IMR-90 (cell line): ENCODE results near the gene TRIM32. TPM values are rescaled to one million over a fixed set of nuclear protein-coding genes. Genes with fewer than 3 reads are reported as not detected.

Experiments used
- ATAC-seq: fragments of 200-7000 bp; cut with Tn5 transposase; 2 replicates; pipeline ENCODE4 v1.9.1; 2020; ENCODE audit warnings: low read depth, mild to moderate bottlenecking, moderate library complexity
- BruUV-seq: library from RNA; stranded (reverse); fragments of 400-500 nt; replicated peaks from 2 replicates; lab custom pipeline; 2021; lab: Mats Ljungman, UMichigan
- CTCF ChIA-PET: fragments of 300-600 bp; formaldehyde crosslinking; extraction: SDS; loops from one replicate; lab custom pipeline; 2021; ENCODE audit warnings: antibody characterized with exemption; lab: Yijun Ruan, JAX
- POLR2A ChIA-PET: fragments of 300-600 bp; sonication (Branson Sonifier 250); formaldehyde crosslinking; loops from one replicate; lab custom pipeline; 2022; ENCODE audit warnings: antibody characterized with exemption; ENCODE audit not compliant: unreplicated experiment; lab: Charles Lee
- DNase-seq: peaks from one replicate; pipeline ENCODE4 v3.0.0; 2013
- H2AFZ ChIP-seq: replicated peaks from 2 replicates; pipeline ENCODE3; 2013; ENCODE audit warnings: low read length, mild to moderate bottlenecking; ENCODE audit not compliant: poor library complexity
- H2AK5ac ChIP-seq: 2 replicates; pipeline ENCODE4 v1.6.1; 2013; ENCODE audit warnings: low read depth, low read length, inconsistent platforms
- H2AK9ac ChIP-seq: replicated peaks from 2 replicates; pipeline ENCODE3; 2013; ENCODE audit warnings: mild to moderate bottlenecking, low read depth, low read length, moderate library complexity; ENCODE audit not compliant: poor library complexity
- H2BK120ac ChIP-seq: 2 replicates; pipeline ENCODE4 v1.6.1; 2013; ENCODE audit warnings: low read depth, low read length, inconsistent platforms
- H2BK15ac ChIP-seq: 3 replicates; pipeline ENCODE4 v1.6.1; 2013; ENCODE audit warnings: low read depth, low read length, inconsistent platforms
- H2BK20ac ChIP-seq: 2 replicates; pipeline ENCODE4 v1.6.1; 2013; ENCODE audit warnings: low read depth, mild to moderate bottlenecking, inconsistent platforms, low read length, moderate library complexity
- H2BK5ac ChIP-seq: 2 replicates; pipeline ENCODE4 v1.6.1; 2013; ENCODE audit warnings: mild to moderate bottlenecking, low read depth, low read length, inconsistent platforms; ENCODE audit not compliant: poor library complexity, severe bottlenecking
- H3K14ac ChIP-seq: replicated peaks from 2 replicates; pipeline ENCODE4 v1.6.1; 2013; ENCODE audit warnings: low read depth, low read length, inconsistent platforms
- H3K18ac ChIP-seq: 2 replicates; pipeline ENCODE4 v1.6.1; 2013; ENCODE audit warnings: low read depth, low read length, control low read depth
- H3K23ac ChIP-seq: 2 replicates; pipeline ENCODE4 v1.6.1; 2013; ENCODE audit warnings: low read depth, low read length, inconsistent platforms
- H3K27ac ChIP-seq: 2 replicates; pipeline ENCODE4 v1.5.1; 2013; ENCODE audit warnings: mild to moderate bottlenecking, control low read depth, low read length; ENCODE audit not compliant: insufficient read depth
- H3K27me3 ChIP-seq: 2 replicates; pipeline ENCODE4 v1.6.1; 2013; ENCODE audit warnings: low read length; ENCODE audit not compliant: control insufficient read depth, insufficient read depth
- H3K36me3 ChIP-seq: 2 replicates; pipeline ENCODE4 v1.6.1; 2013; ENCODE audit warnings: low read length, mixed read lengths; ENCODE audit not compliant: control insufficient read depth, insufficient read depth
- H3K4ac ChIP-seq: 2 replicates; pipeline ENCODE4 v1.6.1; 2013; ENCODE audit warnings: low read depth, low read length, inconsistent platforms
- H3K4me1 ChIP-seq: 2 replicates; pipeline ENCODE4 v1.6.1; 2013; ENCODE audit warnings: low read length, mixed read lengths; ENCODE audit not compliant: control insufficient read depth, insufficient read depth
- H3K4me2 ChIP-seq: 2 replicates; pipeline ENCODE4 v1.6.1; 2013; ENCODE audit warnings: low read depth, mild to moderate bottlenecking, control low read depth, low read length, moderate library complexity
- H3K4me3 ChIP-seq: 2 replicates; pipeline ENCODE4 v1.5.1; 2013; ENCODE audit warnings: low read depth, mild to moderate bottlenecking, control low read depth, low read length, moderate library complexity; ENCODE audit not compliant: insufficient read depth
- H3K56ac ChIP-seq: 2 replicates; pipeline ENCODE4 v1.6.1; 2013; ENCODE audit warnings: low read length, inconsistent platforms; ENCODE audit not compliant: insufficient read depth; ENCODE audit errors: extremely low read depth
- H3K79me1 ChIP-seq, 2 experiments: 2 replicates each; pipeline ENCODE4 v1.6.1; 2013; ENCODE audit warnings: low read length in 2 of 2, inconsistent platforms in 1 of 2, low read depth in 1 of 2
- H3K9ac ChIP-seq: 2 replicates; pipeline ENCODE4 v1.6.1; 2013; ENCODE audit warnings: low read depth, low read length, control low read depth
- H3K9me1 ChIP-seq: 2 replicates; pipeline ENCODE4 v1.6.1; 2013; ENCODE audit warnings: low read length, inconsistent platforms; ENCODE audit not compliant: insufficient read depth
- H3K9me3 ChIP-seq: 2 replicates; pipeline ENCODE4 v1.6.1; 2013; ENCODE audit warnings: low read length; ENCODE audit not compliant: control insufficient read depth, insufficient read depth
- H4K20me1 ChIP-seq: 2 replicates; pipeline ENCODE4 v1.6.1; 2013; ENCODE audit warnings: low read length, inconsistent platforms; ENCODE audit not compliant: insufficient read depth
- H4K5ac ChIP-seq: 2 replicates; pipeline ENCODE4 v1.6.1; 2013; ENCODE audit warnings: mild to moderate bottlenecking, low read depth, low read length, control low read depth
- H4K8ac ChIP-seq, 2 experiments: 2 replicates each; pipeline ENCODE4 v1.6.1; 2013; ENCODE audit warnings: low read depth in 2 of 2, low read length in 2 of 2, control low read depth in 1 of 2, inconsistent platforms in 1 of 2
- H4K91ac ChIP-seq: 2 replicates; pipeline ENCODE4 v1.6.1; 2013; ENCODE audit warnings: low read depth, low read length, inconsistent platforms; ENCODE audit not compliant: insufficient read depth
- BHLHE40 ChIP-seq: fragments of 150-350 bp; IDR thresholded peaks from 2 replicates; pipeline ENCODE4 v1.6.1; 2016; ENCODE audit warnings: mild to moderate bottlenecking, low read depth, low read length
- CEBPB ChIP-seq: IDR thresholded peaks from 2 replicates; pipeline ENCODE4 v1.6.1; 2012; ENCODE audit warnings: low read depth, low read length, improper control_type of control experiment
- CHD1 ChIP-seq: IDR thresholded peaks from 2 replicates; pipeline ENCODE4 v1.6.1; 2012; ENCODE audit warnings: low read depth, low read length, improper control_type of control experiment
- CTCF ChIP-seq: conservative IDR thresholded peaks from 2 replicates; pipeline ENCODE4 v1.5.1; 2012; ENCODE audit warnings: mild to moderate bottlenecking, low read depth, low read length, improper control_type of control experiment
- ELK1 ChIP-seq: fragments of 150-350 bp; IDR thresholded peaks from 2 replicates; pipeline ENCODE4 v1.6.1; 2016; ENCODE audit warnings: low read depth, mild to moderate bottlenecking, low read length, moderate library complexity, borderline replicate concordance
- FOS ChIP-seq: fragments of 150-350 bp; IDR thresholded peaks from 2 replicates; pipeline ENCODE4 v1.6.1; 2016; ENCODE audit warnings: low read depth, low read length
- MAFK ChIP-seq: IDR thresholded peaks from 2 replicates; pipeline ENCODE4 v1.6.1; 2012; ENCODE audit warnings: low read depth, low read length, improper control_type of control experiment
- MAZ ChIP-seq: IDR thresholded peaks from 2 replicates; pipeline ENCODE4 v1.6.1; 2012; ENCODE audit warnings: low read depth, mild to moderate bottlenecking, low read length, improper control_type of control experiment, moderate library complexity, borderline replicate concordance
- MXI1 ChIP-seq: IDR thresholded peaks from 2 replicates; pipeline ENCODE4 v1.6.1; 2012; ENCODE audit warnings: low read depth, mild to moderate bottlenecking, low read length, moderate library complexity, borderline replicate concordance
- NFE2L2 ChIP-seq: fragments of 150-350 bp; IDR thresholded peaks from 2 replicates; pipeline ENCODE4 v1.6.1; 2016; ENCODE audit warnings: low read depth, mild to moderate bottlenecking, low read length
- POLR2A ChIP-seq: IDR thresholded peaks from 2 replicates; pipeline ENCODE4 v1.6.1; 2012; ENCODE audit warnings: mild to moderate bottlenecking, low read depth, low read length
- RAD21 ChIP-seq: IDR thresholded peaks from 2 replicates; pipeline ENCODE4 v1.6.1; 2012; ENCODE audit warnings: low read length, improper control_type of control experiment
- RCOR1 ChIP-seq: IDR thresholded peaks from 2 replicates; pipeline ENCODE4 v1.6.1; 2012; ENCODE audit warnings: mild to moderate bottlenecking, low read length, improper control_type of control experiment; ENCODE audit not compliant: insufficient replicate concordance
- RFX5 ChIP-seq: IDR thresholded peaks from 2 replicates; pipeline ENCODE4 v1.8.0; 2012; ENCODE audit warnings: low read depth, mild to moderate bottlenecking, low read length, moderate library complexity
- SMC3 ChIP-seq: fragments of 150-350 bp; IDR thresholded peaks from 2 replicates; pipeline ENCODE4 v1.6.1; 2016; ENCODE audit warnings: low read depth, mild to moderate bottlenecking, antibody characterized with exemption, low read length, moderate library complexity
- USF2 ChIP-seq: fragments of 150-350 bp; IDR thresholded peaks from 2 replicates; pipeline ENCODE4 v1.6.1; 2017; ENCODE audit warnings: mild to moderate bottlenecking, antibody characterized with exemption, low read length, low read depth
- WGBS, 2 experiments: methylation state at CpG; one replicate each; pipeline versions ENCODE4 v1.1.5 to v1.1.7; 2013; ENCODE audit warnings: missing lambda C conversion rate in 2 of 2; ENCODE audit not compliant: insufficient read length in 1 of 2; ENCODE audit errors: extremely low coverage in 2 of 2; 5-methylcytosine and 5-hydroxymethylcytosine counted together
- dilution Hi-C: fragments of 300-500 bp; cut with HindIII; formaldehyde crosslinking; loops from one replicate; pipeline ENCODE4 v1.14.3; 2018; ENCODE audit warnings: low sequenced_read_pairs; ENCODE audit not compliant: unreplicated experiment
- in situ Hi-C: fragments of 300-500 bp; cut with MboI; formaldehyde crosslinking; loops from 3 replicates; pipeline ENCODE4 v1.14.3; 2019; ENCODE audit warnings: low sequenced_read_pairs, inconsistent platforms, mixed read lengths
- intact Hi-C: fragments of 100-400 bp; cut with micrococcal nuclease; formaldehyde crosslinking; loops from 2 replicates; pipeline ENCODE4 v1.10.0; 2022
- polyA plus RNA-seq, 3 experiments: library from polyadenylated mRNA; depleted of rRNA; stranded (reverse); fragments of >200 nt; gene quantifications; 2 replicates each; pipeline ENCODE4 v1.2.3, GENCODE V29; 2012; ENCODE audit warnings: low replicate concordance in 1 of 3
- total RNA-seq: library from RNA; depleted of rRNA; stranded (reverse); fragments of >200 nt; gene quantifications from 2 replicates; pipeline ENCODE4 v1.2.3, GENCODE V29; 2012

TRIM32 gene
- total and polyA plus RNA-seq, 2 of the 4 experiments (the other 2 are of a cell fraction) = 12.8 to 31.0 TPM

GRCh38 chr9:116713271-116713670 is 26.2 kb downstream of the TRIM32 start:
- Histone ChIP-seq H2BK120ac (no peak overlapping the region), H3K4me2 (no peak overlapping the region), H4K20me1 (no peaks in the 10 kb centered on the region), H4K91ac (no peak overlapping the region), H2BK15ac (no peak overlapping the region), H3K27me3 (no peaks in the 10 kb centered on the region), H4K8ac (no peak overlapping the region), H3K18ac (no peak overlapping the region), H3K9me3 (no peaks in the 10 kb centered on the region), H3K23ac (no peak overlapping the region), H3K4ac (no peak overlapping the region), H3K9me1 (no peaks in the 10 kb centered on the region; the same call in 1 of the 2 replicates), H3K56ac (no peak overlapping the region), H2AFZ (no peak overlapping the region), H3K36me3 (no peaks in the 10 kb centered on the region; the same call in 1 of the 2 replicates), H2AK5ac (no peak overlapping the region), H4K5ac (no peak overlapping the region), H3K14ac (no peak overlapping the region), H2BK5ac (no peak overlapping the region), H3K79me1 (no peaks in the 10 kb centered on the region; a peak in 2 of 4 replicates), H3K4me3 (no peak overlapping the region), H3K9ac (no peak overlapping the region), H3K4me1 (no peaks in the 10 kb centered on the region), H2AK9ac (no peak overlapping the region), H3K27ac (no peak overlapping the region), H2BK20ac (no peak overlapping the region)
- no peak for DNase-seq
- CTCF ChIA-PET = no interaction called here
- POLR2A ChIA-PET = no interaction called here
- ATAC-seq = no peak
- no TSS peak for BruUV-seq
- dilution Hi-C loops (no loop called here), intact Hi-C loops (no loop called here), in situ Hi-C loops (no loop called here)
- TF ChIP-seq CHD1 = no peak
- no peak for TF ChIP-seq BHLHE40
- no peak for TF ChIP-seq MXI1
- TF ChIP-seq USF2 = no peak
- no peak for TF ChIP-seq MAFK
- TF ChIP-seq RAD21 = no peak
- TF ChIP-seq MAZ = no peak
- no peak for TF ChIP-seq ELK1
- TF ChIP-seq SMC3 = no peak
- no peak for TF ChIP-seq RCOR1
- no peak for TF ChIP-seq POLR2A
- no peak for TF ChIP-seq CEBPB
- no peak for TF ChIP-seq RFX5
- no peak for TF ChIP-seq CTCF
- TF ChIP-seq NFE2L2 = no peak
- no peak for TF ChIP-seq FOS
- no CpG with 5 or more reads among the region's 4 CpGs for WGBS, 2 experiments
